Lower leg skin (tissue), 3 donors: ENCODE measurements around the gene EN2.

Source experiments
- CTCF ChIP-seq, 3 donors: fragments of 450-650 bp; IDR thresholded peaks; one replicate each; pipeline ENCODE4 v1.5.1; 2016; ENCODE audit warnings: antibody characterized with exemption in 3 of 3, mild to moderate bottlenecking in 3 of 3, moderate library complexity in 2 of 3
- POLR2A ChIP-seq, 2 donors: fragments of 450-650 bp; IDR thresholded peaks; one replicate each; pipeline ENCODE4 v1.6.1; 2016 to 2017; ENCODE audit warnings: antibody characterized with exemption in 2 of 2, mild to moderate bottlenecking in 1 of 2, moderate library complexity in 1 of 2

DNA sequence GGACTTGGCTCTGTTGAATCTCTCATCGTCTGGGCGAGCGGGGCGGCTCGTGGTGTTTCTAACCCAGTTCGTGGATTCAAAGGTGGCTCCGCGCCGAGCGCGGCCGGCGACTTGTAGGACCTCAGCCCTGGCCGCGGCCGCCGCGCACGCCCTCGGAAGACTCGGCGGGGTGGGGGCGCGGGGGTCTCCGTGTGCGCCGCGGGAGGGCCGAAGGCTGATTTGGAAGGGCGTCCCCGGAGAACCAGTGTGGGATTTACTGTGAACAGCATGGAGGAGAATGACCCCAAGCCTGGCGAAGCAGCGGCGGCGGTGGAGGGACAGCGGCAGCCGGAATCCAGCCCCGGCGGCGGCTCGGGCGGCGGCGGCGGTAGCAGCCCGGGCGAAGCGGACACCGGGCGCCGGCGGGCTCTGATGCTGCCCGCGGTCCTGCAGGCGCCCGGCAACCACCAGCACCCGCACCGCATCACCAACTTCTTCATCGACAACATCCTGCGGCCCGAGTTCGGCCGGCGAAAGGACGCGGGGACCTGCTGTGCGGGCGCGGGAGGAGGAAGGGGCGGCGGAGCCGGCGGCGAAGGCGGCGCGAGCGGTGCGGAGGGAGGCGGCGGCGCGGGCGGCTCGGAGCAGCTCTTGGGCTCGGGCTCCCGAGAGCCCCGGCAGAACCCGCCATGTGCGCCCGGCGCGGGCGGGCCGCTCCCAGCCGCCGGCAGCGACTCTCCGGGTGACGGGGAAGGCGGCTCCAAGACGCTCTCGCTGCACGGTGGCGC lies at the start of gene EN2:
- TF ChIP-seq CTCF (IDR thresholded peaks at IDR 0.05) (no peak), POLR2A (IDR thresholded peaks at IDR 0.05) (no peak)
